WERI-Rb-1 (cell line): Measurements from ENCODE around the gene DLK1.

Source experiments
- DNase-seq: peaks from one replicate; pipeline ENCODE4 v3.0.0-alpha.2; 2020
- H3K27ac ChIP-seq: fragments of 250-450 bp; sonication (Bioruptor Pico); 2 replicates; pipeline ENCODE4 v1.5.1; 2020; ENCODE audit warnings: mild to moderate bottlenecking, moderate library complexity
- H3K27me3 ChIP-seq: fragments of 250-450 bp; sonication (Bioruptor Pico); 2 replicates; pipeline ENCODE4 v1.5.1; 2021; ENCODE audit warnings: mild to moderate bottlenecking, low read depth, moderate library complexity; ENCODE audit not compliant: insufficient read depth, severe bottlenecking
- H3K36me3 ChIP-seq: fragments of 250-450 bp; sonication (Bioruptor Pico); 2 replicates; pipeline ENCODE4 v1.5.1; 2020; ENCODE audit warnings: mild to moderate bottlenecking, moderate library complexity
- H3K4me3 ChIP-seq: 2 replicates; pipeline ENCODE4 v1.5.1; 2011; ENCODE audit warnings: low read depth, mild to moderate bottlenecking, control low read depth, low read length
- H3K9me3 ChIP-seq: fragments of 250-450 bp; sonication (Bioruptor Pico); 2 replicates; pipeline ENCODE4 v1.5.1; 2021; ENCODE audit warnings: mild to moderate bottlenecking, moderate library complexity; ENCODE audit not compliant: severe bottlenecking
- TF ChIP-seq, protein P1 (sequence below): IDR thresholded peaks from 2 replicates; pipeline ENCODE4 v1.5.1; 2011; ENCODE audit warnings: low read depth, mild to moderate bottlenecking, control low read depth, inconsistent platforms, low read length

The DLK1 gene

DNA sequence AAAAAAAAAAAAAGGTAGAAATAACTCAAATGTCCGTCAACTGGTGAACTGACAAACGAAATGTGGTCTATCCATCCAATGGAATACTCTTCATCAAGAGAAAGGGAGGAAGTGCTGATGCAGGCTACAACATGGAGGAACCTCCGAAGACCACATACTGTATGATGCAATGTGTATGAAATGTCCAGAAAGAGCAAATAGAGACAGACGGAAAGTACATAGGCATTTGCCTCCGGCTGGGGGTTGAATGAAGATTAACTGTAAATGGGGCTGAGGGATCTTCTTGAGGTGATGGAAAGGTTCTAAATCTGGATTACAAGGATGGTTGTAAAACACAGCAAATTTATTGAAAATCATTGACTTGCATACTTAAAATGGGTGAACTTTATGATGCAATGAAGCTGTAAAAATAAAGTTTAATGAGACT is 35.4 kb downstream of the DLK1 start:
- H3K4me3 ChIP-seq, result no peak overlapping the region
- H3K9me3 ChIP-seq, result no peaks in the 10 kb centered on the region
- TF ChIP-seq, protein P1, sequence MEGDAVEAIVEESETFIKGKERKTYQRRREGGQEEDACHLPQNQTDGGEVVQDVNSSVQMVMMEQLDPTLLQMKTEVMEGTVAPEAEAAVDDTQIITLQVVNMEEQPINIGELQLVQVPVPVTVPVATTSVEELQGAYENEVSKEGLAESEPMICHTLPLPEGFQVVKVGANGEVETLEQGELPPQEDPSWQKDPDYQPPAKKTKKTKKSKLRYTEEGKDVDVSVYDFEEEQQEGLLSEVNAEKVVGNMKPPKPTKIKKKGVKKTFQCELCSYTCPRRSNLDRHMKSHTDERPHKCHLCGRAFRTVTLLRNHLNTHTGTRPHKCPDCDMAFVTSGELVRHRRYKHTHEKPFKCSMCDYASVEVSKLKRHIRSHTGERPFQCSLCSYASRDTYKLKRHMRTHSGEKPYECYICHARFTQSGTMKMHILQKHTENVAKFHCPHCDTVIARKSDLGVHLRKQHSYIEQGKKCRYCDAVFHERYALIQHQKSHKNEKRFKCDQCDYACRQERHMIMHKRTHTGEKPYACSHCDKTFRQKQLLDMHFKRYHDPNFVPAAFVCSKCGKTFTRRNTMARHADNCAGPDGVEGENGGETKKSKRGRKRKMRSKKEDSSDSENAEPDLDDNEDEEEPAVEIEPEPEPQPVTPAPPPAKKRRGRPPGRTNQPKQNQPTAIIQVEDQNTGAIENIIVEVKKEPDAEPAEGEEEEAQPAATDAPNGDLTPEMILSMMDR, result no peak
- H3K36me3 ChIP-seq, result no peaks in the 10 kb centered on the region
- no peak overlapping the region for H3K27ac ChIP-seq
- no peak for DNase-seq
- H3K27me3 ChIP-seq, result no peaks in the 10 kb centered on the region

DNA sequence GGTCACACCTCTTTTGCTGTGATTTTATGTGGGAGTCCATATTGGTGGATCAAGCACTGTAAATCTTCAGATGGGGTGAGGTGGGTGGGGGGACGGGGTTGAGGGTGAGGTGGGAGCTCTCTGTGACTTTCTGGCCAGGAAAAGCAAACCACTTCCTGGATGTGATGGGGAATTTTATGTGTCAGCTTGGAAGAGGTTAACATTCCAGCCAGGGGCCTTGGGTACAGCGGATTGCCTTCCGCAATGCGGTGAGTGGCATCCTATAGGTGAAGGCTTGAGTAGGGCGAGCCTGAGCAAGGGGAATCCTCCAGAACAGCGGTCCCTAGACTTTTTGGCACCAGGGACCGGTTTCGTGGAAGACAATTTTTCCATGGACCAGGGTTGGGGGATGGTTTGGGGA is 36.2 kb downstream of the DLK1 start:
- TF ChIP-seq, protein P1, result no peak
- Histone ChIP-seq H3K4me3 (no peak overlapping the region), H3K36me3 (no peaks in the 10 kb centered on the region), H3K27ac (no peak overlapping the region), H3K9me3 (no peaks in the 10 kb centered on the region), H3K27me3 (no peaks in the 10 kb centered on the region)
- DNase-seq, result no peak

DNA sequence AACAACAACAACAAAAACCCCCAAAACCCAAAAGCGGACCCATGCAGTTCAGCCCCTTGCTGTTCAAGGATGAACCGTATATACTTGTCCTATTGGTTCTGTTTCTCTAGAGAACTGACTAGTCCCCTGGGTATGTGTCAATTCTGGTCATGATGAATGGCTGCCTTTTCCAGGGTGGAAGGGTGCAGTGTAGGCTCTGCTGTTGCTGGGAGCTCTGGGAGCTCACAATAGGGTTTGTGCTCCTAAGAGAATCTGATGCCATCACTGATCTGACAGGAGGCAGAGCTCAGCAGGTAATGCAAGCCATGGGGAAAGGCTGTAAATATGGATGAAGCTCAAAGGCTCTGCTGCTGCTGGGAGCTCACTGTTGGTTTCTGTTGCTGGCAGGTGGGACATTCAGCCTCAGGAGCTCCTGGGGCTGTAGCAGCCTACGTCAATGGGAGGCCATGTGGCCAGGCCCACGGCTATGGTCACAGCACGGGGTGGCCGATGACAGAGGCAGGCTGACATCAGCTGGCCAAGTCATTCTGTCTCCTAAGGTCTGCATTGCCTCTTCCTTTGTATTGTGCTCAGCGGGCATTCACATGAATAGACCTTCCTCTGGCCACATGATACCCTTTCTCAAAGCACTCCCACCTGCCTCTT is 37.9 kb downstream of the DLK1 start:
- H3K4me3 ChIP-seq, result no peak overlapping the region
- no peak for DNase-seq
- H3K9me3 ChIP-seq, result no peaks in the 10 kb centered on the region
- no peaks in the 10 kb centered on the region for H3K36me3 ChIP-seq
- TF ChIP-seq, protein P1, result no peak
- H3K27ac ChIP-seq, result no peak overlapping the region
- no peaks in the 10 kb centered on the region for H3K27me3 ChIP-seq

DNA sequence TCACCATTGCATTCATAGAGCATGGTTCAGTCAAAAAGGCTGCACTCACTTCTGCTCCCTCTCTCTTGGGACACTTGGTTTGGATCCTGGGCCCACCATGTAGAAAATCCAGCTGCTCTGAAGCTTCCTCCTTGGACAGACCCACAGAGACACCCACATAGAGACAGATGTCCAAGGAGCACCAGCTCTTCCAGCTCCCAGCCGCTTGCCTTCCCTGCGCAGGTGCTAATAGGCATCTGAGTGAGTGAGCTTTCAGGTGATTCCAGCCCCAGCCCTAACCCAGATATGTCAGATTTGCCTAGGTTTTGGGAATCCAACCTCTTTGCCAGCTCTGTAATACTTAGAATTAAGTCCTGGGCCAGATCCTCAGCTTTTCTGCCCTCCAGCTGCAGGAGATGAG is 38.6 kb downstream of the DLK1 start:
- Histone ChIP-seq H3K27ac (no peak overlapping the region), H3K9me3 (no peaks in the 10 kb centered on the region), H3K36me3 (no peaks in the 10 kb centered on the region), H3K27me3 (no peaks in the 10 kb centered on the region), H3K4me3 (no peak overlapping the region)
- no peak for DNase-seq
- TF ChIP-seq, protein P1, result no peak

DNA sequence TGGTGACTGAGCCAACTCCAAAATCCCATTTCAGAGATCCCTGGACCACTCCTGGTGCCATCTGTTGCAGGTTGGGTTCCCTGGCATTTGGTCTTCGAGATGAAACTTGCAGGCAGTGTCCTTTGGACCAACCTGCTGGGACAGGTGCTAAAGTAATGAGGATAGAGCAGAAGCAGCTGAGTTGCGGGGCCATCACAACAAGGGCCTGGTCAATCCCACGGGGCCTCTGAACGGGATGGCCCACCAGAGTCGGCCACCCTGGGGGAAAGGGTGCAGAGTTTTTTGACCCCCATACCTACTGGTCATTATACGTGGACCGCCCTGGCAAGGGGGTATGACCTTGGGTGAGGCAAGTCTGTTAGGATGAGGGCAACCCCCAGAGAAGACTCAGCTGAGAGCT is 39.3 kb downstream of the DLK1 start:
- no peak for DNase-seq
- no peak overlapping the region for H3K27ac ChIP-seq
- no peaks in the 10 kb centered on the region for H3K27me3 ChIP-seq
- H3K36me3 ChIP-seq, result no peaks in the 10 kb centered on the region
- no peaks in the 10 kb centered on the region for H3K9me3 ChIP-seq
- TF ChIP-seq, protein P1, result no peak
- no peak overlapping the region for H3K4me3 ChIP-seq
